H1 (cell line): ENCODE data around the gene ZNF750.

Source experiments
- CHD1 ChIP-seq: IDR thresholded peaks from 2 replicates; pipeline ENCODE4 v1.6.1; 2012; ENCODE audit warnings: low read depth, low read length, improper control_type of control experiment
- CTCF ChIP-seq, 3 experiments: IDR thresholded peaks; 1 replicate in 2 of 3; 2 replicates in 1 of 3; pipeline versions ENCODE4 v1.5.1 to v1.6.1; 2011; ENCODE audit warnings: low read length in 3 of 3, mild to moderate bottlenecking in 3 of 3, inconsistent platforms in 2 of 3, low read depth in 1 of 3, moderate library complexity in 1 of 3; ENCODE audit not compliant: insufficient read depth in 1 of 3; ENCODE audit errors: control extremely low read depth in 1 of 3
- EZH2 ChIP-seq: fragments of 200-600 bp; sonication (generic); IDR thresholded peaks from 2 replicates; pipeline ENCODE4 v1.7.1; 2012; ENCODE audit warnings: low read depth, mild to moderate bottlenecking, moderate library complexity, low read length, inconsistent platforms; ENCODE audit not compliant: severe bottlenecking
- JUN ChIP-seq: IDR thresholded peaks from 2 replicates; pipeline ENCODE4 v1.6.1; 2011; ENCODE audit warnings: low read depth, mild to moderate bottlenecking, improper control_type of control experiment, low read length
- POLR2A ChIP-seq, 2 experiments: IDR thresholded peaks; 1 replicate in 1 of 2; 2 replicates in 1 of 2; pipeline ENCODE4 v1.6.1; 2011; ENCODE audit warnings: low read depth in 2 of 2, low read length in 2 of 2, mild to moderate bottlenecking in 2 of 2; ENCODE audit errors: control extremely low read depth in 1 of 2
- RAD21 ChIP-seq, 2 experiments: IDR thresholded peaks in 1 of 2; conservative IDR thresholded peaks in 1 of 2; 2 replicates each; pipeline ENCODE4 v1.6.1; 2011; ENCODE audit warnings: low read depth in 2 of 2, low read length in 2 of 2, improper control_type of control experiment in 1 of 2, inconsistent platforms in 1 of 2, mild to moderate bottlenecking in 1 of 2, moderate library complexity in 1 of 2
- TCF12 ChIP-seq: IDR thresholded peaks from 2 replicates; pipeline ENCODE4 v1.6.1; 2011; ENCODE audit warnings: low read depth, mild to moderate bottlenecking, low read length
- YY1 ChIP-seq: IDR thresholded peaks from 2 replicates; pipeline ENCODE4 v1.6.1; 2011; ENCODE audit warnings: low read depth, mild to moderate bottlenecking, low read length
- TF ChIP-seq, protein P1 (sequence below): IDR thresholded peaks from 2 replicates; pipeline ENCODE4 v1.6.1; 2011; ENCODE audit warnings: low read depth, mild to moderate bottlenecking, low read length; ENCODE audit not compliant: insufficient read depth
- TF ChIP-seq, protein P2 (sequence below): IDR thresholded peaks from 2 replicates; pipeline ENCODE4 v1.6.1; 2012; ENCODE audit warnings: inconsistent platforms
- TF ChIP-seq, protein P3 (sequence below): IDR thresholded peaks from 2 replicates; pipeline ENCODE4 v1.6.1; 2011; ENCODE audit warnings: low read length, improper control_type of control experiment

DNA sequence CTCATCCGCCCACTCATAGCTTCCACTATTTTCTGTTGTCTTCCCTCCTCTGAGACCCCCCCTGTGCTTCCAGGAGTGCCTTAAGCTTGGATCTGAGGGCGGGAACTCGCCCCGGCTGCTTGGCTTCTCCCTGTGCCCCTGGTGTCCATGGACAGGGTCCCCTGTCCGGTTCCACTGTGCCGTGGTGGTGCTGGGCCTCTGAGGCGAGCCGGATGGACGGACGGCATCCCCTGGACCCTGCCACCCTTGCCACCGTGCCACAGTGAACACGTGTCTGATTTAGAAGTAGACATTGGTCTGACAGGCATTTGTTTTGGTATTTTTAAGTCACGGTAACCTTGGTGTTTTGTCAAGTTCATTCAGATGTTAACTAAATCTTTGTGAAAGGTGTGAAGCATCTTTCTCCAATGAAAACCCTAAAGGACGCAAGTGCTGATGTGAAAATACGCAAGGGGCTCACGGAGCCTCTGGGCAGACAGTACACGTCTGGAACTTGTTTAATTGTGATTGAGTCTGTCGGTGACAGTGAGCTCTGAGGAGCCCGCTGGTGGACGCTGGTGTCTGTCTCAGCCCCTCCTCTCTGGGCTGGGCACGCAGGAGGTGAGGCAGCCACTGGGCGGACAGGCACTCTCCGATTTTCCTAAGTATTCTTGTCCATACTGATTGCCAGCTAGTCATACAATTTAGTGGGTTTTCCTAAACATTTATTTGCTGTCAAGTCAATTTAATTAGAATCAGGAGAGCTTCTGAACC is 26.3 kb downstream of the ZNF750 start:
- TF ChIP-seq, protein P1, sequence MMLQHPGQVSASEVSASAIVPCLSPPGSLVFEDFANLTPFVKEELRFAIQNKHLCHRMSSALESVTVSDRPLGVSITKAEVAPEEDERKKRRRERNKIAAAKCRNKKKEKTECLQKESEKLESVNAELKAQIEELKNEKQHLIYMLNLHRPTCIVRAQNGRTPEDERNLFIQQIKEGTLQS, result no peak
- no peak for TF ChIP-seq RAD21 (IDR thresholded peaks at IDR 0.05 in 1 of 2, conservative IDR thresholded peaks at IDR 0.05 in 1 of 2; ENCODE audit: low read depth in 2 of 2, low read length in 2 of 2)
- TF ChIP-seq EZH2, result no peak
- no peak for TF ChIP-seq YY1
- no peak for TF ChIP-seq CTCF (IDR thresholded peaks at IDR 0.05; ENCODE audit: control extremely low read depth in 1 of 3, insufficient read depth in 1 of 3, low read depth in 1 of 3, low read length in 3 of 3)
- TF ChIP-seq CHD1, result no peak
- no peak for TF ChIP-seq POLR2A (IDR thresholded peaks at IDR 0.05; ENCODE audit: control extremely low read depth in 1 of 2, low read depth in 2 of 2, low read length in 2 of 2)
- TF ChIP-seq, protein P2, sequence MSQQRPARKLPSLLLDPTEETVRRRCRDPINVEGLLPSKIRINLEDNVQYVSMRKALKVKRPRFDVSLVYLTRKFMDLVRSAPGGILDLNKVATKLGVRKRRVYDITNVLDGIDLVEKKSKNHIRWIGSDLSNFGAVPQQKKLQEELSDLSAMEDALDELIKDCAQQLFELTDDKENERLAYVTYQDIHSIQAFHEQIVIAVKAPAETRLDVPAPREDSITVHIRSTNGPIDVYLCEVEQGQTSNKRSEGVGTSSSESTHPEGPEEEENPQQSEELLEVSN, result no peak
- TF ChIP-seq, protein P3, sequence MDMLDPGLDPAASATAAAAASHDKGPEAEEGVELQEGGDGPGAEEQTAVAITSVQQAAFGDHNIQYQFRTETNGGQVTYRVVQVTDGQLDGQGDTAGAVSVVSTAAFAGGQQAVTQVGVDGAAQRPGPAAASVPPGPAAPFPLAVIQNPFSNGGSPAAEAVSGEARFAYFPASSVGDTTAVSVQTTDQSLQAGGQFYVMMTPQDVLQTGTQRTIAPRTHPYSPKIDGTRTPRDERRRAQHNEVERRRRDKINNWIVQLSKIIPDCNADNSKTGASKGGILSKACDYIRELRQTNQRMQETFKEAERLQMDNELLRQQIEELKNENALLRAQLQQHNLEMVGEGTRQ, result no peak
- no peak for TF ChIP-seq JUN
- no peak for TF ChIP-seq TCF12
